PFSK-1 (cell line): ENCODE measurements around the gene EBP. TPM values are rescaled to one million over a fixed set of nuclear protein-coding genes. Genes with fewer than 3 reads are reported as not detected.

Experiments
- FOXP2 ChIP-seq: optimal IDR thresholded peaks from 2 replicates; pipeline ENCODE3; 2011; ENCODE audit warnings: borderline replicate concordance, control low read depth, inconsistent platforms; ENCODE audit not compliant: insufficient read depth; ENCODE audit errors: extremely low read length, extremely low read depth
- POLR2AphosphoS5 ChIP-seq: IDR thresholded peaks from 2 replicates; pipeline ENCODE4 v1.6.1; 2012; ENCODE audit warnings: low read depth, mild to moderate bottlenecking, control low read depth, low read length, moderate library complexity
- SIN3A ChIP-seq: IDR thresholded peaks from 2 replicates; pipeline ENCODE4 v1.6.1; 2012; ENCODE audit warnings: mild to moderate bottlenecking, low read length, moderate library complexity, borderline replicate concordance; ENCODE audit not compliant: insufficient read depth
- TAF1 ChIP-seq: IDR thresholded peaks from 2 replicates; pipeline ENCODE4 v1.6.1; 2012; ENCODE audit warnings: low read length, control low read depth, borderline replicate concordance; ENCODE audit not compliant: insufficient read depth
- polyA plus RNA-seq: library from polyadenylated mRNA; unstranded; fragments of >200 nt; gene quantifications from one replicate; pipeline ENCODE4 v1.2.1, GENCODE V29; 2012; ENCODE audit warnings: low read depth, missing spikeins; ENCODE audit not compliant: insufficient read length
- TF ChIP-seq, protein P1 (sequence below), 2 experiments: IDR thresholded peaks; 2 replicates each; pipeline versions ENCODE4 v1.6.1 to v1.8.0; 2011 to 2012; ENCODE audit warnings: low read depth in 2 of 2, low read length in 2 of 2, control low read depth in 1 of 2, inconsistent platforms in 1 of 2, mild to moderate bottlenecking in 1 of 2, moderate library complexity in 1 of 2; ENCODE audit not compliant: insufficient read depth in 1 of 2

EBP gene
- 64.8 TPM for polyA plus RNA-seq

DNA sequence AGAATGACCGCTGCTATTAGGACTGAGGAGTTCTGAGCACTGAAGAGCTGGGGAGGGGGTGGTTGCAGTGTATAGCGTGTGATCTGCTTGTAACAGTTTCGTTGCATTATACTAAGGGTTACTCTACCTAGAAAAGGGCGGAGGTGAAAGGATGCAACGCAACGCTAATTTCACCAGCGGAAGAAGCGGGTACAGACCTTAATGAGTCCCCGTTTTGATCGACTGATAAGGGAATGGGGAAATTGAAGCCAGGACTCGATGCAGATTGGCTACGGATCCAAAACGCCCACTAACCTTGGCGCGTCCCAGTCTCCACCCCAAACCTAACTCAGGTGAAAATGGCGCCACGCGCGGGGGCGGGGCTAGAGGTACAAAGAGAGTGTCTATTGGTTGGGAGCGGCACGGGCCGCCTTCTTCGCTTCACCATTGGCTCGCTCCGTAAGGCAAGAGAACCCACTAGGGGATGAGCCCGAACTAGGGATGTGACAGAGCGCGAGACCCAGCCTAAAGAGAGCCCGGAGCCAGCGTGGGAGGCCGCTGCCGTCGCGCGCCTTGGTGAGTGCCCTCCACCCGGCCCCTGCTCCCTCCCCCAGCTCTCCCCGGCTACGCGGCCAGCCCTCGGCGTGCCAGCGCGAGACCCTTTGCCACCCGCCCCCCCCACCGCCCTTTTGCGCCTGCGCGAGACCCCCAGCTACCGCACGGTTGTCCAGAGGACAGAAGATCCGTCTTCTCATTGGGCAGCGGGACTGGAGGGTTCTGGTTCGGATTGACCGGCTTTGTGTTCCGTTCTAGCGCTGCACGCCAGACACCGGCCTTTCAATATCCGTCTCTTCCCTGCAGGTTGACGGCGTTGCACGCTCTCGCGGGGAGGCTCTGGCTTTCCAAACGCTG lies at the start of gene EBP:
EBP (plus strand) TSS at position 456 of the 891 bp plus-strand sequence. CDS start 1,964 bp downstream, outside the sequence.
- TF ChIP-seq TAF1 (no peak), SIN3A (no peak), POLR2AphosphoS5 (peak; percentile 89), FOXP2 (peak; percentile 32)
- TF ChIP-seq, protein P1, sequence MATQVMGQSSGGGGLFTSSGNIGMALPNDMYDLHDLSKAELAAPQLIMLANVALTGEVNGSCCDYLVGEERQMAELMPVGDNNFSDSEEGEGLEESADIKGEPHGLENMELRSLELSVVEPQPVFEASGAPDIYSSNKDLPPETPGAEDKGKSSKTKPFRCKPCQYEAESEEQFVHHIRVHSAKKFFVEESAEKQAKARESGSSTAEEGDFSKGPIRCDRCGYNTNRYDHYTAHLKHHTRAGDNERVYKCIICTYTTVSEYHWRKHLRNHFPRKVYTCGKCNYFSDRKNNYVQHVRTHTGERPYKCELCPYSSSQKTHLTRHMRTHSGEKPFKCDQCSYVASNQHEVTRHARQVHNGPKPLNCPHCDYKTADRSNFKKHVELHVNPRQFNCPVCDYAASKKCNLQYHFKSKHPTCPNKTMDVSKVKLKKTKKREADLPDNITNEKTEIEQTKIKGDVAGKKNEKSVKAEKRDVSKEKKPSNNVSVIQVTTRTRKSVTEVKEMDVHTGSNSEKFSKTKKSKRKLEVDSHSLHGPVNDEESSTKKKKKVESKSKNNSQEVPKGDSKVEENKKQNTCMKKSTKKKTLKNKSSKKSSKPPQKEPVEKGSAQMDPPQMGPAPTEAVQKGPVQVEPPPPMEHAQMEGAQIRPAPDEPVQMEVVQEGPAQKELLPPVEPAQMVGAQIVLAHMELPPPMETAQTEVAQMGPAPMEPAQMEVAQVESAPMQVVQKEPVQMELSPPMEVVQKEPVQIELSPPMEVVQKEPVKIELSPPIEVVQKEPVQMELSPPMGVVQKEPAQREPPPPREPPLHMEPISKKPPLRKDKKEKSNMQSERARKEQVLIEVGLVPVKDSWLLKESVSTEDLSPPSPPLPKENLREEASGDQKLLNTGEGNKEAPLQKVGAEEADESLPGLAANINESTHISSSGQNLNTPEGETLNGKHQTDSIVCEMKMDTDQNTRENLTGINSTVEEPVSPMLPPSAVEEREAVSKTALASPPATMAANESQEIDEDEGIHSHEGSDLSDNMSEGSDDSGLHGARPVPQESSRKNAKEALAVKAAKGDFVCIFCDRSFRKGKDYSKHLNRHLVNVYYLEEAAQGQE (IDR thresholded peaks at IDR 0.05; ENCODE audit: insufficient read depth in 1 of 2, low read depth in 2 of 2, low read length in 2 of 2) = no peak

DNA sequence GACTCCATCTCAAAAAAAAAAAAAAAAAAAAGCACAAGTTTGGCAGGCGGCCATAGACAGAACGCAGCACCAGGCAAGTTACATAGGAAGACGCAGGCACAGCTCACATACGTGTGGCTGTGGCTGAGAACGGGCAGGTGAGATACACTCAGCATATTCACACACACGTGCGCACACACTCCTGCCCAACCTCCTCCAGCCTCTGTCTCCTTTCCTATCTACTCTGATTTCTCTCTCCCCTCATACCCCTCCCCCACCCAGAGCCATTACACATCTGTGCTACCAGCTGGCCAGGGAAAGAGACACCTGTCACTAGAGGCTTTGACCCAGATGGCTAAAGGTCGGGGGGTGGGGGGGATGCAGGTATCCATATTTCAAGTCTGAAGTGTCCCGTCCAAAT lies 49.4 kb upstream of the EBP start:
- TF ChIP-seq SIN3A = no peak
- no peak for TF ChIP-seq FOXP2
- TF ChIP-seq POLR2AphosphoS5 = no peak
- TF ChIP-seq, protein P1 (IDR thresholded peaks at IDR 0.05; ENCODE audit: insufficient read depth in 1 of 2, low read depth in 2 of 2, low read length in 2 of 2) = no peak
- TF ChIP-seq TAF1 = no peak

DNA sequence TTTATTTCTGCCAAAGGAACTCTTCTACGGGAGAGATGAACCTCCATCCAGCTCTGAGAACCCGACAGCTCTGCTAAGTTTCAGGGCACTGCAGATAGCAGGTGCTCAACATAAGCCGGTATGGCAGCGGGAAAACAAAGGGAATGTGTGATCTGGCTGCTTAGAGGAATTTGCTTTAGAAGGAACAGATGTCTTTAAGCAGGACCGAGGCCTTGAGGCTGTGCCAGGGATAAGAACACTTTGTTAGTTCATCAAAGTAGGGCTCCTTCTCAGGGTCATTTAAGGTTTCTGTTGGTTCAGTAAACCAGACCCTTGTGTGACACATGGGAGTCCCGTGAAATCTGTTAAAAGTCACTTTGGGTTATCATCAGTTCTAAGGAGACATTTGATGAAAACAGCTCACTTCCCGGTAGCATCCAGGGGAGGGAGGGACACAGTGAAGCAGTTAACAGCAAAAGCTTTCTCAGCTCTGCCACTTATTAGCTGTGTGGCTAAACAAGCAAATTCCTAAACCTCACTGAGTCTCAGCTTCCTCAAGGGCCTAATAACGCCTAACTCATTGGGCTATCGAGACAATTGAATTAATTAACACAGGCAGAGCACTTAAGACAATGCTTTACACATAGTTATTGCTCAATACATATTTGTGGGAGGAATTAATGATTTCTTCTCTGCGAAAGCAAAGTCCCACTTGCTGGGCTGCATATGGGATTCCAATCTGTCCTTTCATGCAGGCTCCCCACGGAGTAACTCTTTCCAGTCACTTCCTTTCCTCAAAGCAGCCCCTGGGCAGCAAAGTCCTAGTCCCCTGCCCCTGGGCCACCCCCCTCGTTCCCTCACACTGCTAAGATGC lies 48.5 kb upstream of the EBP start:
- TF ChIP-seq TAF1 (no peak), FOXP2 (no peak)
- TF ChIP-seq, protein P1 (IDR thresholded peaks at IDR 0.05; ENCODE audit: insufficient read depth in 1 of 2, low read depth in 2 of 2, low read length in 2 of 2) = no peak

DNA sequence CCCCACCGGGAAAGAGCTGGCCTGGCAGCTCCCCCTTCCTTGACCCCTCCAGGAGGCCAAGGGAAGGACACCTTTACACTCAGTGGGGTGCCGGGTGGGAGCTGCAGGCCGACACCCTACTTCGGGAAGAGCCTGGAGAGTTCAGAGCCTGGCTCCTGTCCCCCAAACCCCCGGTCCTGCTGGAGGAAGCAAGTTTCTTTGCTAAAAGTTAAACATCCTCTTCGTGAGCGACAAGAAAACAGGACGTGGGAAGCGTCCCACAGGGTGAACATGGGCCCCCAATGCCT lies 48.0 kb upstream of the EBP start:
- TF ChIP-seq POLR2AphosphoS5 = no peak
- TF ChIP-seq FOXP2 = no peak
- no peak for TF ChIP-seq SIN3A
- TF ChIP-seq, protein P1 (IDR thresholded peaks at IDR 0.05; ENCODE audit: insufficient read depth in 1 of 2, low read depth in 2 of 2, low read length in 2 of 2) = no peak
- TF ChIP-seq TAF1 = no peak
